Measurements from ENCODE around the gene SHOX. TPM values are rescaled to one million over a fixed set of nuclear protein-coding genes. Genes with fewer than 3 reads are reported as not detected.
"Not testable (repeated sequence)": the region's sequence is repeated elsewhere in the genome, so short reads cannot be mapped to it uniquely, and the experiment has no call there.

The SHOX gene
- total RNA-seq: not detected

DNA sequence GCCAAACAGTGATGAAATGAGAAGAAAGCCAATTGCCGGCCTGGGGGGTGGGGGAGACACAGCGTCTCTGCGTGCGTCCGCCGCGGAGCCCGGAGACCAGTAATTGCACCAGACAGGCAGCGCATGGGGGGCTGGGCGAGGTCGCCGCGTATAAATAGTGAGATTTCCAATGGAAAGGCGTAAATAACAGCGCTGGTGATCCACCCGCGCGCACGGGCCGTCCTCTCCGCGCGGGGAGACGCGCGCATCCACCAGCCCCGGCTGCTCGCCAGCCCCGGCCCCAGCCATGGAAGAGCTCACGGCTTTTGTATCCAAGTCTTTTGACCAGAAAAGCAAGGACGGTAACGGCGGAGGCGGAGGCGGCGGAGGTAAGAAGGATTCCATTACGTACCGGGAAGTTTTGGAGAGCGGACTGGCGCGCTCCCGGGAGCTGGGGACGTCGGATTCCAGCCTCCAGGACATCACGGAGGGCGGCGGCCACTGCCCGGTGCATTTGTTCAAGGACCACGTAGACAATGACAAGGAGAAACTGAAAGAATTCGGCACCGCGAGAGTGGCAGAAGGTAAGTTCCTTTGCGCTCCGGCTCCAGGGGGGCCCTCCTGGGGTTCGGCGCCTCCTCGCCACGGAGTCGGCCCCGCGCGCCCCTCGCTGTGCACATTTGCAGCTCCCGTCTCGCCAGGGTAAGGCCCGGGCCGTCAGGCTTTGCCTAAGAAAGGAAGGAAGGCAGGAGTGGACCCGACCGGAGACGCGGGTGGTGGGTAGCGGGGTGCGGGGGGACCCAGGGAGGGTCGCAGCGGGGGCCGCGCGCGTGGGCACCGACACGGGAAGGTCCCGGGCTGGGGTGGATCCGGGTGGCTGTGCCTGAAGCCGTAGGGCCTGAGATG lies at the start of gene SHOX:
Gene SHOX, plus strand, starts transcription at position 180 of the 885 bp plus-strand sequence. Its CDS starts 107 bp downstream, at position 287.
- peaks cover 7% of the 10 kb centered on the region for H3K4me1 Mint-ChIP-seq (ENCODE audit: low read depth)
- ATAC-seq (replicated peaks in 1 of 2) (no peak), DNase-seq (no peak)
- H3K27ac Mint-ChIP-seq: peak within 1 kb of the TSS; percentile 34
- peaks cover 87% of the 10 kb centered on the region for H3K27me3 Mint-ChIP-seq (ENCODE audit: low read depth)
- peaks cover 4 to 9% of the 10 kb centered on the region in 2 donors for H3K9me3 Mint-ChIP-seq
- H3K36me3 Mint-ChIP-seq (ENCODE audit: insufficient read depth in 2 of 2): peaks cover 5 to 10% of the 10 kb centered on the region in 2 donors
- H3K4me3 Mint-ChIP-seq: peak within 1 kb of the TSS in 1 of 2 donors; percentile 9

DNA sequence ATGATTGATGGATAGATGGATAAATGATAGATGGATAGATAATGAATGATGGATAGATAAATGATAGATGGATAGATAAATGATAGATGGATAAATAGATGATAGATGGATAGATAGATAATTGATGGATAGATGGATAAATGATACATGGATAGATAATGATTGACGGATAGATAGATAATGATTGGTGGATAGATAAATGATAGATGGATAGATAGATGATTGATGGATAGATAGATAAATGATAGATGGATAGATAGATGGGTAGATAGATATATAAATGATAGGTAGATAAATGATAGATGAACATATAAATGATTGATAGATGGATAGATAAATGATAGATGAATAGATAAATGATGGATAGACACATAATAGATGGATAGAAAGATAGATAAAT lies 49.5 kb upstream of the SHOX start:
- peaks cover 8 to 18% of the 10 kb centered on the region in 2 donors for H3K9me3 Mint-ChIP-seq
- ATAC-seq (replicated peaks in 1 of 2): no peak
- no peaks in the 10 kb centered on the region for H3K4me1 Mint-ChIP-seq (ENCODE audit: low read depth)
- H3K4me3 Mint-ChIP-seq: no peak overlapping the region
- H3K27ac Mint-ChIP-seq: peak overlapping the region; percentile 33
- no peaks in the 10 kb centered on the region for H3K27me3 Mint-ChIP-seq (ENCODE audit: low read depth)
- H3K36me3 Mint-ChIP-seq (ENCODE audit: insufficient read depth in 2 of 2): no peaks in the 10 kb centered on the region
- no peak for DNase-seq

DNA sequence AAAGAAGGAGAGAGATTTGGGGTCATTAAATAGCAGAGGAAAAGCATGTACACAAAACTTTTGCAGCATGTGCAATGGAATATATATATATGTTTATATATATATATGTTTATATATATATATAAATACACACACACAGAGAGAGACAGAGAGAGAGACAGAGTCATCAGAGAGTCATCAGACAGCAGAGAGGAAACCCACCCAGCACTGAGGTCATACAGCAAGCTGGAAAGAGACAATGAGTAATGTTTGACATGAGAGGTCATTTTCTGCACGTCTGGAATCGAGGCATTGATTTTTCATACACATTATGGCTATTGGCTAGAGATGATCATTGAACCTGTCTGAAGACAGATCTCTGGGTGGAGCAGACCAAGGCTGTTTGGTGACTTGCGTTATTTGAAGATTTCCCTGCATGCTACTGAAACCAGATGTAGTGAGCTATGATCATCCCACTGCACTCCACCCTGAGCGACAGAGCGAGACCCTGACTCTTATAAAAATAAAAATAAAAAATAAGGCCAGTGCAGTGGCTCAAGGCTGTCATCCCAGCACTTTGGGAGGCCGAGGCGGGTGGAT lies 48.8 kb upstream of the SHOX start:
- no peaks in the 10 kb centered on the region for H3K36me3 Mint-ChIP-seq (ENCODE audit: insufficient read depth in 2 of 2)
- peaks cover 8 to 18% of the 10 kb centered on the region in 2 donors for H3K9me3 Mint-ChIP-seq
- no peaks in the 10 kb centered on the region for H3K4me1 Mint-ChIP-seq (ENCODE audit: low read depth)
- H3K4me3 Mint-ChIP-seq: no peak overlapping the region
- no peak overlapping the region for H3K27ac Mint-ChIP-seq
- DNase-seq (no peak), ATAC-seq (replicated peaks in 1 of 2) (peak in 1 of 2 donors; percentile 11)
- no peaks in the 10 kb centered on the region for H3K27me3 Mint-ChIP-seq (ENCODE audit: low read depth)

DNA sequence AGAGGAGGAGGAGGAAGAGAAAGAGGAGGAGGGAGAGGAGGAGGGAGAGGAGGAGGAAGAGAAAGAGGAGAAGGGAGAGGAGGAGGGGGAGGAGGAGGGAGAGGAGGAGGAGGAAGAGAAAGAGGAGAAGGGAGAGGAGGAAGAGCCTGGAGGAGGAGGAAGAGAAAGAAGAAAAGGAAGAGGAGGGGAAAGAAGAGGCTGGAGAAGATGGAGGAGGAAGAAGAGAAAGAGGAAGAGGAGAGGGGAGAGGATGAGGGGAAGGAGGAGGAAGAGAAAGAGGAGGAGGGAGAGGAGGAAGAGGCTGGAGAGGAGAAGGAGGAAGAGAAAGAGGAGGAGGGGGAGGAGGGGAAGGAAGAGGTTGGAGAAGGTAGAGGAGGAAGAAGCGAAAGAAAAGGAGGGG lies 46.0 kb upstream of the SHOX start:
- Mint-ChIP-seq H3K4me1 (ENCODE audit: low read depth) (no peaks in the 10 kb centered on the region), H3K4me3 (no peak overlapping the region), H3K27ac (no peak overlapping the region), H3K36me3 (ENCODE audit: insufficient read depth in 2 of 2) (no peaks in the 10 kb centered on the region), H3K9me3 (peaks cover 3 to 4% of the 10 kb centered on the region in 2 donors), H3K27me3 (ENCODE audit: low read depth) (no peaks in the 10 kb centered on the region)
- DNase-seq (no peak), ATAC-seq (replicated peaks in 1 of 2) (no peak)

DNA sequence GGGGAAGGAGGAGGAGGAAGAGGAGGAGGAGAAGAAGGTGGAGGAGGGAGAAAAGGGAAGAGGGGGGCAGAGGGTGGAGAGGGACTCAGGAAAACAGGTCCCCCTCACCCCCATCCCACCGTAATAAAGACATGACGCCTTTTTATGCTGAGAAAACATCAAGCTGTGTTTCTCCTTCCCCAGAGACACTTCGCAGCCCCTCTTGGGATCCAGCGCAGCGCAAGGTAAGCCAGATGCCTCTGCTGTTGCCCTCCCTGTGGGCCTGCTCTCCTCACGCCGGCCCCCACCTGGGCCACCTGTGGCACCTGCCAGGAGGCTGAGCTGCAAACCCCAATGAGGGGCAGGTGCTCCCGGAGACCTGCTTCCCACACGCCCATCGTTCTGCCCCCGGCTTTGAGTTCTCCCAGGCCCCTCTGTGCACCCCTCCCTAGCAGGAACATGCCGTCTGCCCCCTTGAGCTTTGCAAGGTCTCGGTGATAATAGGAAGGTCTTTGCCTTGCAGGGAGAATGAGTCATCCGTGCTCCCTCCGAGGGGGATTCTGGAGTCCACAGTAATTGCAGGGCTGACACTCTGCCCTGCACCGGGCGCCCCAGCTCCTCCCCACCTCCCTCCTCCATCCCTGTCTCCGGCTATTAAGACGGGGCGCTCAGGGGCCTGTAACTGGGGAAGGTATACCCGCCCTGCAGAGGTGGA lies 45.3 kb upstream of the SHOX start:
- ATAC-seq (replicated peaks in 1 of 2) (no peak), DNase-seq (no peak)
- Mint-ChIP-seq H3K27me3 (ENCODE audit: low read depth) (no peaks in the 10 kb centered on the region), H3K9me3 (peaks cover 3 to 4% of the 10 kb centered on the region in 2 donors), H3K4me1 (ENCODE audit: low read depth) (no peaks in the 10 kb centered on the region), H3K36me3 (ENCODE audit: insufficient read depth in 2 of 2) (no peaks in the 10 kb centered on the region), H3K27ac (no peak overlapping the region), H3K4me3 (no peak overlapping the region)

DNA sequence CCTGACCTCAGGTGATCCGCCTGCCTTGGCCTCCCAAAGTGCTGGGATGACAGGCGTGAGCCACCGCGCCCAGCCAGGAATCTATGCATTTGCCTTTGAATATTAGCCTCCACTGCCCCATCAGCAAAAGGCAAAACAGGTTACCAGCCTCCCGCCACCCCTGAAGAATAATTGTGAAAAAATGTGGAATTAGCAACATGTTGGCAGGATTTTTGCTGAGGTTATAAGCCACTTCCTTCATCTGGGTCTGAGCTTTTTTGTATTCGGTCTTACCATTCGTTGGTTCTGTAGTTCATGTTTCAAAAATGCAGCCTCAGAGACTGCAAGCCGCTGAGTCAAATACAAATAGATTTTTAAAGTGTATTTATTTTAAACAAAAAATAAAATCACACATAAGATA lies 44.2 kb upstream of the SHOX start:
- H3K27me3 Mint-ChIP-seq (ENCODE audit: low read depth): no peaks in the 10 kb centered on the region
- no peaks in the 10 kb centered on the region for H3K9me3 Mint-ChIP-seq
- DNase-seq (no peak), ATAC-seq (replicated peaks in 1 of 2) (no peak)
- no peaks in the 10 kb centered on the region for H3K4me1 Mint-ChIP-seq (ENCODE audit: low read depth)
- no peaks in the 10 kb centered on the region for H3K36me3 Mint-ChIP-seq (ENCODE audit: insufficient read depth in 2 of 2)
- H3K27ac Mint-ChIP-seq: no peak overlapping the region
- H3K4me3 Mint-ChIP-seq: no peak overlapping the region

DNA sequence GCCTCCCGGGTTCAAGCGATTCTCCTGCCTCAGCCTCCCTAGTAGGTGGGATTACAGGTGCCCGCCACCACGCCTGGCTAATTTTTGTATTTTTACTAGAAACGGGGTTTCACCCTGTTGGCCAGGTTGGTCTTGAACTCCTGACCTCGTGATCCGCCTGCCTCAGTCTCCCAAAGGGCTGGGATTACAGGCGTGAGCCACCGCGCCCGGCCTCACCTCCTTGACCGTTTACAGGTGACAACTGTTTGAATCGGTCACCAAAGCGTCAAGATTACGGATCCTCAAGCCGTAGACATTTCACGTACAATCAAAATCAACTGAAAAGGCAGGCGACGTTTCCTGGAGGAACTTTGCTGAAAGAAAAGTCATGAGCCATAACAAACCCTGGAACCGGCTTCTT lies 41.3 kb upstream of the SHOX start:
- not testable (repeated sequence) for H3K9me3 Mint-ChIP-seq; H3K4me1 Mint-ChIP-seq (ENCODE audit: low read depth); DNase-seq; H3K27me3 Mint-ChIP-seq (ENCODE audit: low read depth); ATAC-seq (replicated peaks in 1 of 2); H3K36me3 Mint-ChIP-seq (ENCODE audit: insufficient read depth in 2 of 2); H3K27ac Mint-ChIP-seq; H3K4me3 Mint-ChIP-seq

DNA sequence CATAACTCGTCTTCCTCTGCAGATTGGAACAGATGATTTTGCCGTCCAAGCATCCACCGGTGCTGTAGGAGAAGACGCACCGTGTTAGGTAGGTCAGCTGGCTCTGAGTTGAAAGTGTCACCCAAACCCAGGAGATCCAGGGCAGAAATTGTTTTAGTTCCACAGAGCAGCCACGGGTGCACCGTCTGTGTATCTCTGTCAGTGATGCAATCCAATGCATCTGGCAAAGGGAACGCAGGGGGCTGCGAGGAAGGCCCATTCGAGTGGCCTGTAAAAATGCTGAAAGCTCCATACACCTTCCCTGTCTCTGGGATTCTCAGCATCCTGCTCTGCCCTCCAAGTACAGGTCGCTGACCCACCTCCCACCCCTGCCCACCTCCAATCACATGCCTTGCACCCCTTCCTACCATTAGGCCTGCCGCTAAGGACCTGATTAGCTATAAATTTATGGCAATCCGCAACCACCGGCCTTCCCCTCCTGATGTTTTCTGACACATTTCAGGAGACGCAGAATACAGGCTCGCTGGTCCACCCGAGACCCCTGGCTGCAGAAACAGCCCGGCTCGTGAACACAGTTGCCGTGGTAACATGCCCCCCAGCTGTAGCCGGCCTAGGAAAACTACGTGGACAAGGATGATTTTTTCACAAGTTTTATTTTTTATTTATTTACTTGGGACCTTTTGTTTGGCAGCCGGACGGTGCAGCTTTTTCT lies 39.7 kb upstream of the SHOX start:
- ATAC-seq (replicated peaks in 1 of 2) (no peak), DNase-seq (no peak)
- H3K36me3 Mint-ChIP-seq (ENCODE audit: insufficient read depth in 2 of 2): no peaks in the 10 kb centered on the region
- H3K4me1 Mint-ChIP-seq (ENCODE audit: low read depth): no peaks in the 10 kb centered on the region
- H3K27ac Mint-ChIP-seq: no peak overlapping the region
- no peak overlapping the region for H3K4me3 Mint-ChIP-seq
- H3K27me3 Mint-ChIP-seq (ENCODE audit: low read depth): no peaks in the 10 kb centered on the region
- peaks cover 0 to 6% of the 10 kb centered on the region in 2 donors for H3K9me3 Mint-ChIP-seq

DNA sequence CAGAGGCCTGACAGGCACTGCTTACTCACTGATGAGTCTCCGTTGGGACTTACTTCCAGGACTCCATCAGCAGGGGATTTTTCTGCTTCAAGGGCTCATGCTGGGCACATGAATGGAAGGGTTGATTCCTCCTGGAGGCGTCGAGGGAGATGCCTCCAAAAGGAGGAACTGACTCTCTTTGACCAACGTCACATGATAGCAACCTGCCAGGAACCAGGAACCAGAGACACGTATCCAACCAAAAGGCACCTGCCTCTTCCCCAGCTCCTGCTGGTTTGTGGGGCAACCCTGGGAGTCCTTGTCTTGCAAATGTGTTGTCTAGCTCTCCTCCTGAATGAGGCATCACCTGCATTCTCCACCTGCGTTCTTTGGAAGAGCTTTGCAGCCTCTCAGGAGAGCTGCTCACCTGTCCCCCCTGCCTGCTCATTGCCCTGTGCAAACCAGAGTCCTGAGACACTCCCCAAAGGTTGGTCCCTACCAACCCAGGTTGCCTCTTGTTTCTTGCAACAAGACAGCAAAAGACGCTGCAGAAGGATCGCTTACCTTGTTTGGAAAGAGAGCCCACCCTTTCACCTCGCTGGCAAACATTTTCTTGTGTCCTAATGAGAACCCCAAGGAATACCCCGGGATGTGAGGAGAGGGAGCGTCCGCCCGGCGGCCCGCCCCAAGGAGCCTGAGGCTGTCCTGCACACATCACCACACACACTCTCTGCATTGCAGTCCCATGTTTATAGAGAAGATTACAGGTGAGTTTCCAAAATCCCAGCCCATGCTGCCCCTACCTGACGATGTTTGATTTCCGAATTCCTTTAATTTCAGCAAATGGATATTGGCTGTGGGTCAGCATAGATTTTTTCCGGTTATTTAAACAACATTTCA lies 30.5 kb upstream of the SHOX start:
- H3K27me3 Mint-ChIP-seq (ENCODE audit: low read depth): no peaks in the 10 kb centered on the region
- H3K9me3 Mint-ChIP-seq: peaks cover 8 to 18% of the 10 kb centered on the region in 2 donors
- H3K27ac Mint-ChIP-seq: no peak overlapping the region
- peaks cover 8 to 15% of the 10 kb centered on the region in 2 donors for H3K36me3 Mint-ChIP-seq (ENCODE audit: insufficient read depth in 2 of 2)
- no peaks in the 10 kb centered on the region for H3K4me1 Mint-ChIP-seq (ENCODE audit: low read depth)
- ATAC-seq (replicated peaks in 1 of 2) (no peak), DNase-seq (no peak)
- H3K4me3 Mint-ChIP-seq: no peak overlapping the region

DNA sequence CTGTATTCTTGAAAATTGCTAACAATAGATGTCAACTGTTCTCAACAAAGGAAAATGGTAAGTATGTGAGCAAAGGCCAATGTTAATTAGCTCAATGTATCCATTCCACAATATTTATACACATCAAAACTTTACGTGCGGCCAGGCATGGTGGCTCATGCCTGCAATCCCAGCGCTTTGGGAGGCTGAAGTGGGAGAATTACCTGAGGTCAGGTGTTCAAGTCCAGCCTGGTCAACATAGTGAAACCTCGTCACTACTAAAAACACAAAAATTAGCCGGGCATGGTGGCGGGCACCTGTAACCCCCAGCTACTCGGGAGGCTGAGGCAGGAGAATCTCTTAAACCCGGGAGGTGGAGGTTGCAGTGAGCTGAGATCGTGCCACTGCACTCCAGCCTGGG lies 27.6 kb upstream of the SHOX start:
- not testable (repeated sequence) for H3K36me3 Mint-ChIP-seq (ENCODE audit: insufficient read depth in 2 of 2); DNase-seq; H3K27me3 Mint-ChIP-seq (ENCODE audit: low read depth); H3K27ac Mint-ChIP-seq; ATAC-seq (replicated peaks in 1 of 2); H3K4me3 Mint-ChIP-seq; H3K4me1 Mint-ChIP-seq (ENCODE audit: low read depth); H3K9me3 Mint-ChIP-seq

DNA sequence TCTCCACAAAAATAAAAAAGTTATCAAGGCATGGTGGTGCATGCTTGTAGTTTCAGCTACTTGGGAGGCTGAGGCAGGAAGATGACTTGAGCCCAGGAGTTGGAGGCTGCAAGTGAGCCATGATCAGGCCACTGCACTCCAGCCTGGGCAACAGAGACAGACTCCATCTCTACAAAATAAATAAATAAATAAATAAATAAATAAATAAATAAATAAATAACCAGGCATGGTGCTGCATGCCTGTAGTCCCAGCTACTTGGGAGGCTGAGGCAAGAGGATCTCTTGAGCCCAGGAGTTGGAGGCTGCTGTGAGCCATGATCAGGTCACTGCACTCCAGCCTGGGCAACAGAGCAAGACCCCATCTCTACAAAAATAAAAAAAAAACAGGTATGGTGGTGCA lies 26.0 kb upstream of the SHOX start:
- H3K4me3 Mint-ChIP-seq; H3K27ac Mint-ChIP-seq; ATAC-seq (replicated peaks in 1 of 2); H3K36me3 Mint-ChIP-seq (ENCODE audit: insufficient read depth in 2 of 2); DNase-seq; H3K4me1 Mint-ChIP-seq (ENCODE audit: low read depth); H3K27me3 Mint-ChIP-seq (ENCODE audit: low read depth); H3K9me3 Mint-ChIP-seq: not testable (repeated sequence)

DNA sequence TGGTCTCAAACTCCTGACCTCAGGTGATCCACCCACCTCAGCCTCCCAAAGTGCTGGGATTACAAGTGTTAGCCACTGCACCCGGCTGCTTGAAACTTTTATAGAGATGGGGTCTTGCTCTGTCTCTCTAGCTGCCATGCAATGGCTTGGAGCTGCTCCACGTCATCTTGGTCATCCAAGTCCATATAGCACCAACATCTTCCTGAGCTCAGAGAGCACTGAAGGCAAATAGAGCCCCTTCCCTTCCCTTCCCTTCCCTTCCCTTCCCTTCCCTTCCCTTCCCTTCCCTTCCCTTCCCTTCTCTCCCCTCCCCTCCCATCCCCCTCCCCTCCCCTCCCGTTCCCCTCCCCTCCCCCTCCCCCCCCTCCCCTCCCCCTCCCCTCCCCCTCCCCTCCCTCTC lies 22.5 kb upstream of the SHOX start:
- not testable (repeated sequence) for DNase-seq; H3K4me1 Mint-ChIP-seq (ENCODE audit: low read depth); ATAC-seq (replicated peaks in 1 of 2); H3K36me3 Mint-ChIP-seq (ENCODE audit: insufficient read depth in 2 of 2); H3K27ac Mint-ChIP-seq; H3K27me3 Mint-ChIP-seq (ENCODE audit: low read depth); H3K4me3 Mint-ChIP-seq
- H3K9me3 Mint-ChIP-seq: peaks cover 8 to 17% of the 10 kb centered on the region in 2 donors
